Right forelimb (tissue), 1 donor: ENCODE data around the gene B3GAT2.
A peak's percentile ranks its signal among the peaks of the same experiment; 100 is the strongest.

Experiments used
- DNase-seq: peaks from one replicate; pipeline ENCODE4 v3.0.0-alpha.2; 2018

B3GAT2 gene

DNA sequence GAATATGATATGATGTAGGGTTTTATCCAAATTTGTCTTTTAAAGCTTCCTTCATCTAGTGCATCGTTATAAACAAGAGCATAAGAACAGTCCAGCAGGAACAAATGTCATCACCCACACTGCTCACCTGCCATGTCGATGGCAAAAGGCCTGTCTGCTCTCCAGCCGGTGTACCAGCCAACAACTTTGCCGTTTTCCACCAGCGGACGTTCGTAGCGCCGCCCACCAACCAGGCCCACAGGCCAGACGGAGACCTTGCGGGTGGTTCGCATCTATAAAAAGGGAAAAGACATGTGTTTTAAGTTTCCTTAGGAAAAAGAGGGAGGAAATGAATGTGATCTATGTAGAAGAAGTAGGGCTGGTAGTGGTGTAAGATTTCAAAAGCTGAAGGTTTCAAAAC, 62.9 kb downstream of the B3GAT2 start:
- DNase-seq: no peak

DNA sequence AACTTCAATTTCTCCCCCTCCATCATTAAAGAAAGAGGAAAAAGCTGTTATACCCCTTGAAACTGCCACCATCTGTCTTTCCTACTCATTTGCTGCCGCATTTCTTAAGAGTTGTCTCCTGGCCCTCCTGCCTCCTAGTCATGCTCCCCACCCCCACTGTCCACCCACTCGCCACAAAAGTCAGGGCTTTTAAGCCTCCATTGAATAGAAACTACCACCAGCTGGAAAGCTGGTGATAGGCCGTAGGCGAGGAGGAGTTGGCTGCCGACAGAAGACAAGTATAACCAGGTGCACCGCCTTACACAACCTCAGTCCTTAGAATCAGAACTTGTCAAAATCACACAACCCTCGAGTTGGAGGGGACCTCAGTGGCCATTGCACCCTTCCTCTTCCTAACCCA, 67.6 kb downstream of the B3GAT2 start:
- no peak for DNase-seq

DNA sequence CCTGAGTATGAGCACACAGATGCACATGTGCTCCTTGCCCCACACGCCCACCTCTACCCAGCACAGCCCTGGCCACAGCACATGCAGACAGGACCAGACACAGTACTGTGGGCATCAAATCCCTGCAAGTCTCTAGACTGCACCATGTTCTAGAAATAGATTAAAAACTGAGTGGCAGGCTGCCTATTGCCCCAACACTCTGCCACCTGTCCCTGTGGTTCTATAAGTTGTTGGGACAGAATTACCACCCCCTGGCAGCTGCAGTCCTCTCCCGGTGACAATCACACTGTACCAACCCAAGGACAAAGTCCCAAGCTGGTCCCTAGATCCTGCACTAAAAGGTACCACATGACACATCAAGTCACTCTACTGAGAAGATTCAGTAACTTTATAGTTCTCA, 70.2 kb downstream of the B3GAT2 start:
- no peak for DNase-seq

DNA sequence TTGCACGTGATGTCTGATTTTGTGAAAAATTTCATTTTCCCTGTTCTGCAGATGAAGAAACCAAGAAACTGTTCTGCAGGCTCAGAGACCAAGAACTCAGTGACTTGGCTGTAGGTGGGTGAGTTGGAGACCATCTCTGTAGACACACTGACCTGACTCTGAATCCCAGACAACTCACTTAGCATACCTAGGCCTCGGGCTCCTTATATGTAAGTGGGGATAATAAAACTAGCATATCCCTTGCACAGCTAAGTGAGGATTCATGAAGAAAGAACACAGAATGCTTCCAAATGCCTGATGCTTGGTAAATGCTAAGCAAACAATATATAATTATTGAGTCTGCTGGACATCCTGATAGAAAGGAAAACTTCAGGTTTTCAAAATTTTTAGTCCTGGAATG, 70.8 kb downstream of the B3GAT2 start:
- DNase-seq: no peak

DNA sequence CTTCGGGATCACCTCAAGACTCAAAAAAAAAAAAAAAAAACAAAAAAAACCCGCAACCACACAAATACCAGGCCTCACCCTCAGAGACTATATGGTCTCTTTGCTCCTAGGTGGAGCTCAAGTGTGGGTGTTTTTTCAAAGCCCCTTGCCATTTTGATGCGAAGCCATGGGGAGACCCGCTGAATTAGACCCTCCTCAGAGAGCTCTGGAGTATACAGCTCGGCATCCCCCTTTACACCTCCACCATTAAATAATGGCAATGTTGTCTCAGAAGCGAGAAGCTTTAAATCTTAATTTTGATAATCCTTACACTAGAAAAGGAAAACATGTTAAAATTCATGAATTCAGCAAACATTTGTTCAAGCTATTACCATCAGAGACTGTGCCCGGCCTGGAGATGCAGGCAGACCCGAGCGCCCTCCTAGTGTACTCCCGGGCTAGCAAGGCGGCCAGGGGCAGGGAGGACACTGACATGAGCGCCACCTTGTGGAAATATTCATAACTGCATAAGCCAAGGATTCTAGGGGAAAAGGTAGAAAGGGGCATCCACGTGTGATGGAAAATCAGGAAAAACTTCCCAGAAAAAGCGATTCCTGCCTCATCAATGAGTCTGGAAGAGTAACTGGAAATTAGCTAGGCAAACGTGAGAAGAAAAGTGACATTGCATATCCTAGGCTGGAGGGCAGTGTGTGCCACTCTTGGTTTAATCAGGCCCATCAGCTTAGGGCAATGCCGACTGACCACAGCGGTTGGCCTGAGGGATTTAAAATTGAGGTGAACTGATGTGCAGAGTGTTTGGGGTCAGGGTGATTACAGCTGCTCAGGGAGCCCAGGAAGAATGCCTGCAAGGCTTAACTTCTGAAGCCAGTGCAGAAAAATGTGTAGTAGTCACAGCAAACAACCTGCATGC, 72.5 kb downstream of the B3GAT2 start:
- DNase-seq: peak; percentile 64

DNA sequence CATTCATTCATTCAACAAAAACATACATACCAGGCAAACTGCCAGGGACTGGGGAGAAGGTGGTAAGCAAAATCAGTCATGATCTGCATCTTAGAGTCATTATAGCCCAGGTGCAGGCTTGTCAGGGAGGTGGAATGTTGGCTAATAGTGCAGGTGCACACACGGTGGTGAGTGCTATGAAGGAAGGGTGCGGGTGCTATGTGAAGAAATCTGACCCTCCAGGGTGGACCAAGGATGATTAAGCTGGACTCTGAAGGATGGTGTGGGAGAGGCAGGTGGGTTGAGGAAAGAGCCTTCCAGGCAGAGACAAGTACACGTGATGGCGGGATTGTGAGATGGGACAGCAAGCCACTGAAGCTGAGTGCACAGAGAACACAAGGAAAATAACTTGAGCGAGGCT, 77.4 kb downstream of the B3GAT2 start:
- DNase-seq: no peak

DNA sequence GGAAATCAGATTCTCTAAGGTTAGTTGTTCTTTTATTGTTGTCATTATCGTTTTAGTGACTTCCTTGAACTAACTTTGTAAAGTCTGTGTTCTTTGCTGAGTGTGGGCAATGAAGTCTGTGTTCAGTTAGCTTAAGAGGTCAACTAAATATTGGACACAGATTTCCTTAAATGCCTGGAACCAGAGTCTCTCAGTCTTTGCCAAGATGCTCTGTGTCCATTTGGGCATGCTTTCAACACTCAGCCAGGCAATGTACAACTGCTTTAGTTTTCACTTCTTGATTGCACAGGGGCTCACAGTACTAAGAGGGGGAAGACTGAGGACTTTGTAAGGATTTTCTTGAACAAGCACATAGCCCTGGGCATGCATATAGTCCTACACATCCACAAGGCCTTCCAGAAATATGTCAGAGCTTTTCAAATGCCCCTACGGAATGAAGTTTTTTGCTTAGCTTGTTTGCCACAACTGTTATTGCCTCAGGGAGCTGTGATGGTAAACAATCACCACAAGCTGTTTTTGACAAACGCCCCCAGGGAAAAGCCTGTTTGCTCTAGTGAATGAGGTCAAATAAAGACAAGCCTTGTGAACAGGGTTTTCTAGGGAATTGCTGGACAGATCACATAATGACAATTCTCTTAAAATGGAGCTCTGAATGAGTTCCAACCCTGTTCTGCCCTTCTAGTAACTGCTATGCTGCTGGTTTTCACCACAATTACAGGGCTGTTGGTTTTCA, 82.5 kb downstream of the B3GAT2 start:
- no peak for DNase-seq

DNA sequence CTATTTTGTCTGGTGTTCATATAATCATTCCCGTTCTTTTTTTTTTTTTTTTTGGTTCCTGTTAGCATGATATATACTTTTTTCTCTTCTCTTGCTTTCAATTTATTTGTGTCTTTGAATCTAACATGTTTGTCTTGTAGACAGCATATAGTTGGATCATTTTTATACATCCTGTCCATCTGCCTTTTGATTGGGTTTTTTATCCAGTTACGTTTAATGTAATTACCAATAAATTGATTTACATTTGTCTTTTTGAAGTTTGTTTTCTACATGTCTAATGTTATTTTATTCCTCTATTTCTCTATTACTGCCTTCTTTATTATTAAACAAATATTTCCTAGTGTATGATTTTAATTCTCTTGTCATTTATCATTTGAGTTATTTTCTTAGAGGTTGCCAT, 84.4 kb downstream of the B3GAT2 start:
- DNase-seq: no peak

DNA sequence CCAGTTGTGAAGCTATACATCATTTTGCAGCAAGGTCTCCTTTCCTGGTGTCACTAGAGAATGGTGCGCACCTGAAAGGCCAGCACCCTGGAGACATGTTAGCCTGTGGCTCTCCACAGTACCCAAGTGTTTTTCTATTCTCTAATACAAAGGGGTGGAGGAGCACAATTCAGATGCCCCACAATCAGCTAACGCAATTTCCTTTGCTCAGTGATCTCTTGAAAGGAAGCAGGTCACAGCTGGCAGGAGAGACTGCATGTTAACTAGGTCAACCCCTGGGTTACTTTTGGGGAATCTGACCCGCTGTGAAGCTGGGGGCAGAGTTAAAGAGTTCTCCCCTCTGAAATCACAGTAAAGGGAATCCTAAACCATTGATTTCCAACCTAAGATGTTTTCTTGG, 92.5 kb downstream of the B3GAT2 start:
- no peak for DNase-seq

DNA sequence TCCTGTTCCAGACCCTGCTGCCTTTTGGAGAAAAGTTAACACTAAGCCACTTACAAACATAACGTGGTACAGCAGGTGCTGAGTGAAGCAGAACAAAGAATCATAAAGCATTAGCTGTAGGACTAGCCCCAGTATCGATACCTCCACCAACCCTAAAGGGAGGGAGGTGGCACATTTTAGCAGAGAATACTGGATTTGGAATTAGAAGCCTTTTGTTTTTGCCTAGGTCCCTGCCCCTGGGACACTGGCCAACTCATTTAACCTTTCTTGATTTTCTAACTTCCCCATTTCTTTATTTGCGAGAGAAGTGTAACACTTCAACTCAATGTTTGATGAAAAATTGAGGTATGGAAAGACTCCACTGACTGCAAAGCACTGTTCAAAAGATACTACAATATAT, 93.5 kb downstream of the B3GAT2 start:
- no peak for DNase-seq

DNA sequence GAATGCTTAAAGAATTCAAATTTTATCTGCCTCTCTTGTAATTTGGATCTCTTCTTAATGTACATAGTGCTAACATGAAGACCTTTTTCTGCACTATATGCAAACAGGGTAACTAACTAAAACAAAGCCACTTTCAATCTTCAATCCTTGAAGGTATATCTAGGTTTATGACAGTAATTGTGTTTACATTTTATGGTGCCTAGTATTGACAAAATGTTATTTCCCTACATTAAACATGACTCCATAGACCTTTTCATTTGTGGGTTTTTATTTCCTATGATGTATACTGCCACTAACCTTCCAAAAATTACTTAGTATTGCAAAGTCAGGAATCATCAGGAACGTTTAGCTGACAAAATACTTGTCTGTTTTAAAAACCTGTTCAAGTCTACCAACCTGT, 95.9 kb downstream of the B3GAT2 start:
- DNase-seq: no peak

DNA sequence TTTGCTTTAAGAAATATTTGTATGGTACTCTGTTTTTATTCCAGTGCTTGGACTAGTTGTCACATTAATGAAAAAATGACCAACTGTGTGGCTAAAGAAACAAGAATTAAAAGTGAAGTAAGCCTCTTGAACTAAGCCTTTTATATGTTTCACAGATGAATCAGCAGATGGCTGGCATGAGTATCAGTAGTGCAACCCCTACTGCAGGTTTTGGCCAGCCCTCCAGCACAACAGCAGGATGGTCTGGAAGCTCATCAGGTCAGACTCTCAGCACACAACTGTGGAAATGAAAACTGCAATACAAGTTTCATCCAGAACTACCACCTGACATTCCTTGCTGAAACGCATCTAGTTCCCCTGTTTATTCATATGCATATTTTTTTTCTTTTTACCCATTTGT, 96.8 kb downstream of the B3GAT2 start:
- DNase-seq: no peak

DNA sequence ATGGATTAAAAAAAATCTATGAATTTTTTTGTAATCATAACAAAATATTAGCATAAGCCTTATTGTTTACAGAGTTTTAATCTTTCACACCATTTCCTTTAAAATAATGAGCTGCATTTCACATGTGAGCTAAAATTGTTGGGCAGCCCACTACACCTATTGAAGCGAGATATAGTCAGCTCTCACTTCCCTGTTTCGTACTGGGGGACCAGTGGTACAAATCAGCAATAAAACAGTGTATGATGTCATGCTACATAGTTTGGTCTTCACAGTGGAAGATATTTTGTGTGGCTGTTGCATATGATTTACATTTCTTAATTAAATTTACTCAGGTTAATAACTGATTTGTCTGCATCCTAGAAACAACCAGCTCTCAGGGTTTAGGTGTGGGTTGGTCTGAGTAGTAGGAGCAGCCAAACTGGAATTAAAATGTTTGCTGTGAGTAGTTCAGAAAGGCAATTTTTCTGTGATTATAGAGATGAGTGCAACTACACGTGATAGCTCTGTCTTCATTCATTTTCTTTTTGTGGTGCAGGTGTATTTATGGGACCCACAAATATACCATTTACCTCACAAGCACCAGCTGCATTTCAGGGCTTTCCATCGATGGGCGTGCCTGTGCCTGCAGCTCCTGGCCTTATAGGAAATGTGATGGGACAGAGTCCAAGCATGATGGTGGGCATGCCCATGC, 99.3 kb downstream of the B3GAT2 start:
- DNase-seq: no peak

DNA sequence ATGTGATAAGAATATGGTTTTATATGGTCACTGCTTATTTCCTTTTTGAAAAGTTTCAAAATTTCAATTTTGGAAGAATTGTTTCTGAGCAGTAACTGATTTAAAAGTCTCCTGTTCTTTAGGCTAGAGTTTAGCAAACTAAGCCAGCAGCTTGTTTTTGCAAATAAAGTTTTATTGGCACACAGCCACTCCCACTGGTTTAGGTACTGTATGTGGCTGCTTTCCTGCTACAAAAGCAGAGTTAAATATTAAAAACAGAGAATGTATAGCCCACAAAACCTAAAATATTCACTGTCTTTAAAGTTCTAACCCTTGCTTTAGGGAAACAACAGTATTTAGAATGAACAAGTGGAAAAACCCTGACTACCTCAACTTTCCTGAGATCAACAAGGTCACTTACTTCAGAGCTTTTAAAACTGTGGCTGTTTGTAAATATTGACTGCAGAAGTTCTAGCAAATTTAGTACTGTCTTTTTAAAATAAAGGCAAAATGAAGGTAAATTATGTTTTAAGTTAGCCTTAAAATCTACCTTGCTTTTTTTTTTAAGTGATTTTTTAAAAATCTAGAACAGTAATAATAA, 104.1 kb downstream of the B3GAT2 start:
- no peak for DNase-seq

DNA sequence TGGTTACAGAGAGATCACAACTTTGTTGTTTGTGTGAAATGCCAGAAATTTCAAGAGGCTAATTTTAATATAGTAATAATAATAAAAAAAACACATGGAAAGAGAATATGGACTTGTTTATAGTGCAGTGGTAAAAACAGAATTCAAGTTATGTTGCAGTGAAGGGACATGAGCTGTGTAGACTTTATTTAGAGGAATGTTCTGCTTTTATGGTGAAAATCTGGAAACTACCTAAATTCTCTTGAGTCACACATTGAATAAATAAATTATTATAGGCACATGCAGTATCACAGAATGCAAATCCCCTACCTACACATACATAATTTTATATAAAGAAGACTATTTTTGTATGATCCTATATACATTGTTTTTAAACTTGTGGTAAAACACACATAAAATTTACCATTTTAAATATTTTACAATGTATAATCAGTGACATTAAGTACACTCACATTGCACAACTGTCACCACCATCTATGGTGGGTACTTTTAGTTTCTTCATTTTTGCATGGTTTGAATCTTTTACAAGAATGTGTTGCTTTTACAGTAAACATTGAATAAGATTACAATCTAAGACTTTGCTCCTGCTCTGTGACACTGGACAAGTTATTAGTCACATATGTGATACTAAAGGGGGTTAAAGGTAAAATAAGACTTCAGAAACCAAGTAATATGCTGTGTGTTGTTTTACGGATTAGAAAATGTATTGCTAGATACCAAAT, 107.4 kb downstream of the B3GAT2 start:
- DNase-seq: no peak

DNA sequence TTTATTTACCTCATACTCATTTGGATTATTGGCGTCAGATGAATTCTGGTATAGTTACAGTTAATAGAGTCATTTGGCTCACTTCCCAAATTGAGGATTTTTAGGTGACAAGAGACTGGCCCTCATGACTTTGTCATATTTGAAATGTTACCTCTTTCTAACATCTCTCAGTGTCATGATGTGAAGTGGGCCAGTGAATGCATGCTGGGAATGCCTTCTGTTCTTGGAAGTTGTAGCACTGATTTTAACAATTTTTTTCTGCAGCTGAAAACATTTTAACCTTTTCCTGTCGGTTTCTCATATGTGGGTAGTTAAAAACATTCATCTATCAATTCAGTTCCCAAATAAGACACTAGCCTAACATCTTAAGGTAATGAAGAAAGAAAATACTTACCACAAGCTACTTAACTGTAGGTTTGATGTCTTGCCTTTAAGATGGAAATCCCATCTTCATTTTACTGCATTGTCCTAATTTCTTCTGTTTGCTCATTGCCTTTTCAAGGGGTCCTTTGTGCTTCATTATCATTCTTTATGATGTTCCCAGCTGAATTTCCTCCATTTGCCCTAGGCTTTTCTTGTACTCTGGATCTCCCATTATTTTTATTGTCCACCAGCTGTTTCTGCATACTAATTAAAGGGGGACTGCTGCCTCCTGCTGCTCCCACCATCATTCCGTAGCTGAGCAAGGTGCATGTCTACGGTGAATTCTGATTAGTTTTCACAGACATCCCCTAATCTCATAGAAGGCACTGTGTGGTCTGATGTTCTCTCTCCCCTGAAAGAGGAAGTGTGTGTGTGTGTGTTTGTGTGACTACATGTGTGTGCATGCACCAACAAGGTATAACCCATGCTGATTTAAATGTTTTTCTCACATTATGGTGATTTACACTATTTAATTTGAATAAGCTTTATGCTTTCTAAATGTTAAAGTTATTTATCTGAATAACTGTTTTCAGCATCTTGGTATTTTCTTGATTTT, 109.5 kb downstream of the B3GAT2 start:
- DNase-seq: no peak

DNA sequence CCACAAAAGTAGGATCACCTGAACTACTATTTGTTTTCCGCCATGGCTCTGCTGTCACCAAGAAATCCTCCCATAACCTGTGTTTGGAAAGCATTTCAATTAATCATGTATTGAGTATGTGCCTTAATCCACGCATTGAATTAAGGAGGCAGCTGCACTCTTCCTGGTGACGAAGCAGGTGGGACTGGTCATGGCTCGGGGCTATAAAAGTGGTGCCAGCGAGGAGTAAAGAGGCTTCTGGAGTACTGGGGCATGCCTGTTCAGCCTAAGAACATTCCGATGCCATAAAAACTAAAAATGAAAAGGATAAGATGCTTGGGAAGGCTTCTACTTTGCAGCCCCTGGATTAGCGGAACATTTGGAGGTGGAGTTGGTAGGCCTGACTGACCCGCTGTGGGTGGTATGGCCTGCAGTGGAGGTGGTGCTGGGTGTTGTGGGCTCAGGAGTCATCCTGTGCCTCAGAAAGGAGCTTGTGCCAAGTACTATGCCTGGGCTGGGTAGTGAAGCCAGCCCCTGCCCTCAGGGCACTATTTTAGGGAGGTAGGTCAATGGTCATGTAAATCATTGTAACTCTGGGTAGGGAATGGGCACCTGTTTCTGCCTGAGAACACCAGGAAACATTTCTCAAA, 110.5 kb downstream of the B3GAT2 start:
- no peak for DNase-seq

DNA sequence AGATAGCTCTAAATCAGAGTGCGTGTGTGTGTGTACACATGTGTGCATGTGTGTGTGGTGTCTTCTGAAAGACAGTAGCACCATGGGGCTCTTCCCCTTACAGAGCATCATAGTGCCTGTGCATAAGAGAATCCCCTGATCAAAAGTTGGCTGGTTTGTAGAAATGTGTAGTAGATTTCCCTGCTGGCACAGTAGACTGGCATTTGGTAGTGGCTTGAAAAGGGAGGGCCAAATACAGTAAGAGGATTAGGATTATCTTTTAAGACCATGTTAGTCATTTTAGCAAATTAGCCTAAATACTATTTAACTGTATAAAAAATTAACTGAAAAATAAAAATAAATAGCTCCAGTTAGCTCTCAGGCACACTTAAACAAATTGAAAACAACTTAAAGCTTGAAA, 112.6 kb downstream of the B3GAT2 start:
- no peak for DNase-seq

DNA sequence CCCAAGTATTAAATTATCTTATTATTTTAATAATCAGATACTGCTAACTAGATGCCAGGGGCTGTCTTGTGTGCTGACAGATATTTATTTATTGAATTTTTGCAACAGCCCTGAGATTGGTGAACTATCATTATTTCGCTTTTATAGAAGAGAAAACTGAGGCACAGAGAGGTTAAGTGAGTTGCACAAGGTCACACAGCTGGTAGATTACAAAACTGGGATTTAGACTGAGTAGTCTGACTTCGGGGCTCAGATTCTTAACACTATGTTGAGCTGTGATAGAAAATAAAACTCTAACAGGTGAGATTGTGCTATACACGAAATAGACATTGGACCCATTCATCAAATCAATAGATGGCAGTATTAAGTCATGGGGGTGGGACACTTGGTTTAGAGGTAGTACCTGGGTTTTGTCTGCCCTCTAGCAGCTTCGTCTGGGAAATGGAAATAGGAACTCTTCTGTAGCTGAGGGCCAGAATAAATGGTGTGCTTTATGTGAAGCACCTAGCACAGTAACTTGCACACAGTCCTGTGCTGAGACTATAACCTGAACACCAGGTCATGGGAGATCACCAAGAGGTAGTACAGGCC, 113.4 kb downstream of the B3GAT2 start:
- no peak for DNase-seq

DNA sequence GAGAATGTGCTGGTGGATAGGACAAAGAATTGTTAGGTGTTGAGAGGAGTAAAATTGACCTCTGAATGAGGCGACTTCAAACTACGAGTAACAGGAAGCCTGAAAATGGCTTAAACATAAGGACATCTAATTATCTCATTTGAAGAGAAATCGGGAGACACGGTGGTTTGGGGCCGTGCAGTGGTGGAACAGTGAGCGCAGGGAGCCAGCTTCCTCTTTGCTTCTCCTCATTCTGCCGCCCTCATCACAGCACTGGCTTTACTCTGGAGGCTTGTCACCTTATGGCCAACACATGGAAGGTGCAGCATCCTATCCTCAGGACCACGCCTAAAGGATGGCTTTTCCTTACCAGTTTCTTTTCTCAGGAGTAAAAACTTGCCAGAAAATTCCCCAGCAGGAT, 114.3 kb downstream of the B3GAT2 start:
- no peak for DNase-seq

DNA sequence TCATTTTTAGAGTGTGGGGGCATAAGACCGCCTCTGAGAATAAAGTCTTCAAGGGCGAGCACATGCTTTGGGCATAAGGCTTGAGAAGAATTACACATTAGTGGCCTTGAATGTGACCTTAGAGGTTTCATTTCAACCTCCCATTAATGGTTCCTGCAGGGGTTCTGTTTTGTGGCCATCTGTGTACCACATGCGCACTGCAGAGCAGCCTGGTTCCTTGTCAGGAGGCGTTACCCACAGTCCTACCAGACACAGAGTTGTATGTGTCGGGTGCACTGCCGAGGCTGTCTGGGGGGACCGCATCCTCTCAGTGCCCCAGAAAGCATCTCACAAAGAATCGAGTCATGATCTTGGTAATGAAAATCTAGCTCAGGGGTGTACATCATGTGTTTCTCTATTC, 115.7 kb downstream of the B3GAT2 start:
- no peak for DNase-seq
